ENCODE data around the gene PTPN4.
"Not testable (repeated sequence)": the region's sequence is repeated elsewhere in the genome, so short reads cannot be mapped to it uniquely, and the experiment has no call there.

The PTPN4 gene

GRCh38 chr2:119766944-119767343 is 7.2 kb downstream of the PTPN4 start:
- no peak for DNase-seq (ENCODE audit: low spot score)

- no peak for DNase-seq (ENCODE audit: low spot score)
Observed at GRCh38 chr2:119768742-119769141, 9.0 kb downstream of the PTPN4 start.

GRCh38 chr2:119769645-119770044 is 9.9 kb downstream of the PTPN4 start:
- DNase-seq (ENCODE audit: low spot score), result no peak

- DNase-seq (ENCODE audit: low spot score), result no peak
Observed at GRCh38 chr2:119771331-119771730, 11.6 kb downstream of the PTPN4 start.

GRCh38 chr2:119772128-119772527 is 12.4 kb downstream of the PTPN4 start:
- no peak for DNase-seq (ENCODE audit: low spot score)

GRCh38 chr2:119772767-119773166 is 13.0 kb downstream of the PTPN4 start:
- no peak for DNase-seq (ENCODE audit: low spot score)

GRCh38 chr2:119774026-119774425 is 14.3 kb downstream of the PTPN4 start:
- DNase-seq (ENCODE audit: low spot score), result no peak

- no peak for DNase-seq (ENCODE audit: low spot score)
Observed at GRCh38 chr2:119775102-119775501, 15.4 kb downstream of the PTPN4 start.

- DNase-seq (ENCODE audit: low spot score), result no peak
Observed at GRCh38 chr2:119782308-119783027, 22.7 kb downstream of the PTPN4 start.

- no peak for DNase-seq (ENCODE audit: low spot score)
Observed at GRCh38 chr2:119784876-119785275, 25.2 kb downstream of the PTPN4 start.

- DNase-seq (ENCODE audit: low spot score), result no peak
Observed at GRCh38 chr2:119786295-119786694, 26.6 kb downstream of the PTPN4 start.

- no peak for DNase-seq (ENCODE audit: low spot score)
Observed at GRCh38 chr2:119788752-119789151, 29.0 kb downstream of the PTPN4 start.

GRCh38 chr2:119790466-119790865 is 30.7 kb downstream of the PTPN4 start:
- no peak for DNase-seq (ENCODE audit: low spot score)

GRCh38 chr2:119792907-119793312 is 33.2 kb downstream of the PTPN4 start:
- no peak for DNase-seq (ENCODE audit: low spot score)

- no peak for DNase-seq (ENCODE audit: low spot score)
Observed at GRCh38 chr2:119794237-119794636, 34.5 kb downstream of the PTPN4 start.

- no peak for DNase-seq (ENCODE audit: low spot score)
Observed at GRCh38 chr2:119795309-119796303, 35.9 kb downstream of the PTPN4 start.

- DNase-seq (ENCODE audit: low spot score), result no peak
Observed at GRCh38 chr2:119800376-119800902, 40.7 kb downstream of the PTPN4 start.

- DNase-seq (ENCODE audit: low spot score), result no peak
Observed at GRCh38 chr2:119801040-119801439, 41.3 kb downstream of the PTPN4 start.

- not testable (repeated sequence) for DNase-seq (ENCODE audit: low spot score)
Observed at GRCh38 chr2:119801989-119802388, 42.3 kb downstream of the PTPN4 start.

- DNase-seq (ENCODE audit: low spot score), result no peak
Observed at GRCh38 chr2:119803101-119803500, 43.4 kb downstream of the PTPN4 start.

GRCh38 chr2:119804409-119804808 is 44.7 kb downstream of the PTPN4 start:
- DNase-seq (ENCODE audit: low spot score), result not testable (repeated sequence)

GRCh38 chr2:119808516-119809147 is 48.9 kb downstream of the PTPN4 start:
- no peak for DNase-seq (ENCODE audit: low spot score)
